Measurements from ENCODE around the gene NCOA1.

GRCh38 chr2:24785671-24786321, 294.7 kb downstream of the NCOA1 start:
- TF ChIP-seq CTCF (IDR thresholded peaks at IDR 0.05) (no peak), POLR2A (IDR thresholded peaks at IDR 0.05) (no peak)

Measured in vagina (tissue), 2 donors.